Transverse colon (tissue), 4 donors: ENCODE data around the gene ARHGAP18.

Source experiments
- CTCF ChIP-seq, 5 experiments: fragments of 200-600 bp in 3 of 5; fragments of 450-650 bp in 2 of 5; sonication (generic) in 3 of 5; IDR thresholded peaks; 1 replicate in 2 of 5; 2 replicates in 3 of 5; pipeline ENCODE4 v1.5.1; 2016 to 2017; ENCODE audit warnings: antibody characterized with exemption in 5 of 5, inconsistent platforms in 3 of 5, mild to moderate bottlenecking in 2 of 5, moderate library complexity in 1 of 5
- POLR2A ChIP-seq: fragments of 450-650 bp; IDR thresholded peaks from one replicate; pipeline ENCODE4 v1.6.1; 2016; ENCODE audit warnings: antibody characterized with exemption, mild to moderate bottlenecking, moderate library complexity
- POLR2AphosphoS5 ChIP-seq, 3 donors: sonication (generic); formaldehyde crosslinking; IDR thresholded peaks; one replicate each; pipeline ENCODE4 v1.6.1; 2016; ENCODE audit warnings: antibody characterized with exemption in 3 of 3

DNA sequence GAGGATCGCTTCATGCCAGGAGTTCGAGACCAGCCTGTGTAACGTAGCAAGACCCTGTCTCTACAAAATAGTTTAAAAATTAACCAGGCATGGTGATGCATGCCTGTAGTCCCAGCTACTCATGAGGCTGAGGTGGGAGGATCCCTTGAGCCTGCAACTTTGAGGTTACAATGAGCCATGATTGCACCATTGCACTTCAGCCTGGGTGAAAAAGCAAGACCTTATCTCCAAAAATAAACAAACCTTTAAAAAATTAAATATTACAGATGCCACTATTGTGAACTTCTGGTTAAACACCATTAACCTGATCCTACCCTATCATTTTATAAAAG lies 116.8 kb downstream of the ARHGAP18 start:
- TF ChIP-seq POLR2A: no peak
- no peak for TF ChIP-seq POLR2AphosphoS5 (IDR thresholded peaks at IDR 0.05)
- no peak for TF ChIP-seq CTCF (IDR thresholded peaks at IDR 0.05)
